Adrenal gland (tissue), 5 donors: ENCODE measurements around the gene VPS37C.

Experiments used
- CTCF ChIP-seq, 6 experiments: fragments of 450-650 bp in 4 of 6; fragments of 200-600 bp in 2 of 6; sonication (generic) in 1 of 6; IDR thresholded peaks; 1 replicate in 5 of 6; 2 replicates in 1 of 6; pipeline versions ENCODE4 v1.5.1 to v1.8.0; 2016 to 2021; ENCODE audit warnings: antibody characterized with exemption in 6 of 6, mild to moderate bottlenecking in 2 of 6, moderate library complexity in 1 of 6
- POLR2A ChIP-seq, 2 donors: fragments of 450-650 bp; IDR thresholded peaks; one replicate each; pipeline ENCODE4 v1.6.1; 2017; ENCODE audit warnings: antibody characterized with exemption in 2 of 2, mild to moderate bottlenecking in 2 of 2, moderate library complexity in 1 of 2
- donor health status: DM: no; HTN: no; CAD: no.

- TF ChIP-seq CTCF (IDR thresholded peaks at IDR 0.05) (no peak), POLR2A (IDR thresholded peaks at IDR 0.05) (no peak)
Observed at GRCh38 chr11:61104963-61105362, 56.3 kb downstream of the VPS37C start.
